NB4 (cell line): ENCODE results near the gene PNPLA7.

Experiments used
- CTCF ChIP-seq: IDR thresholded peaks from one replicate; pipeline ENCODE4 v1.5.1; 2012; ENCODE audit warnings: low read depth, low read length
- MYC ChIP-seq: IDR thresholded peaks from 2 replicates; pipeline ENCODE4 v1.6.1; 2011; ENCODE audit warnings: low read depth, low read length
- POLR2A ChIP-seq: IDR thresholded peaks from 2 replicates; pipeline ENCODE4 v1.6.1; 2011; ENCODE audit warnings: mild to moderate bottlenecking; ENCODE audit not compliant: insufficient read length; ENCODE audit errors: extremely low read depth

DNA sequence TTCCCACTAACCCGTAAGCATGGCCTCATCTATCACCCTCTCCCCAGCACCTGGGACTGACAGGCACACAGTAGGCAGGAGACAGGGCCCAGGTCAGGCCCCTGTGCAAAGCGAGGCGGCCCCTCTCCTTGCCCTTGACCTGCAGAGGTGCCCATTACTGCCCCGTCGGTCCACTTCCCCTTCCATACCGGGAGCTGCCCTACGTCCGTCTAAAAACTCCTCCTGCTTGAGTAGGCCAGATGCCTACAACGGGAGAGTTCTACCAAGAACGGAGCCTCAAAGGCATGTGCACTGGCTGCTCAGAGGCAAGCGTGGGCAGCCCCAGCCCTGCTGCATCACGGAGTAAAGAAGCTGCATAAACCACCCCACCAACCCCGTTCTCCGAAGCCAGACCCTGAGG, 33.1 kb upstream of the PNPLA7 start:
- TF ChIP-seq CTCF (no peak), POLR2A (no peak), MYC (no peak)
